HCT116 (cell line): ENCODE measurements around the gene GLDC. TPM values are rescaled to one million over a fixed set of nuclear protein-coding genes. Genes with fewer than 3 reads are reported as not detected.

Experiments used
- ATAC-seq: fragments of 200-7000 bp; cut with Tn5 transposase; 2 replicates; pipeline ENCODE4 v1.9.1; 2020; ENCODE audit warnings: mild to moderate bottlenecking, moderate library complexity
- BruUV-seq: library from RNA; stranded (reverse); fragments of 400-500 nt; replicated peaks from 2 replicates; lab custom pipeline; 2021; lab: Mats Ljungman, UMichigan
- CTCF ChIA-PET: fragments of 300-600 bp; sonication (Branson Sonifier 250); formaldehyde crosslinking; loops from one replicate; lab custom pipeline; 2021; ENCODE audit warnings: antibody characterized with exemption; lab: Charles Lee
- POLR2A ChIA-PET: fragments of 300-600, 350-600 bp; sonication (Branson Sonifier 250); formaldehyde crosslinking; loops from one replicate; lab custom pipeline; 2021; ENCODE audit warnings: antibody characterized with exemption; lab: Charles Lee
- RAD21 ChIA-PET, 2 experiments: fragments of 300-600 bp; sonication (Branson Sonifier 250); formaldehyde crosslinking; loops; one replicate each; lab custom pipeline; 2023; ENCODE audit warnings: low total read pairs in 2 of 2; ENCODE audit not compliant: uncharacterized antibody in 2 of 2, unreplicated experiment in 2 of 2, low non-redundant PET in 1 of 2; lab: Charles Lee
- DNase-seq: peaks from one replicate; pipeline ENCODE4 v3.0.0-alpha.2; 2010; ENCODE audit warnings: low read depth, low spot score
- H2AFZ ChIP-seq: fragments of 200-600 bp; shearing (Covaris generic), sonication (generic); 2 replicates; pipeline ENCODE4 v1.6.1; 2017; ENCODE audit warnings: low read depth, mixed run types, mixed read lengths, antibody characterized with exemption, low read length; ENCODE audit not compliant: poor library complexity, severe bottlenecking
- H3K27ac ChIP-seq: 2 replicates; pipeline ENCODE4 v1.5.1; 2012; ENCODE audit warnings: low read depth, low read length
- H3K27me3 ChIP-seq: fragments of 200-600 bp; sonication (generic); 2 replicates; pipeline ENCODE4 v1.6.1; 2016; ENCODE audit warnings: mixed run types, low read length, mixed read lengths; ENCODE audit not compliant: insufficient read depth
- H3K36me3 ChIP-seq, 2 experiments: fragments of 200-500 bp in 1 of 2; fragments of 200-600 bp in 1 of 2; sonication (Bioruptor generic) in 1 of 2; sonication (generic) in 1 of 2; 2 replicates each; pipeline versions ENCODE4 v1.5.1 to v1.6.1; 2014 to 2016; ENCODE audit warnings: low read length in 2 of 2, inconsistent platforms in 1 of 2, mixed read lengths in 1 of 2, mixed run types in 1 of 2; ENCODE audit not compliant: insufficient read depth in 2 of 2, control insufficient read depth in 1 of 2
- H3K4me1 ChIP-seq, 2 experiments: fragments of 200-600 bp in 1 of 2; sonication (generic) in 1 of 2; 2 replicates each; pipeline versions ENCODE4 v1.5.1 to v1.6.1; 2012 to 2017; ENCODE audit warnings: low read length in 2 of 2, inconsistent platforms in 1 of 2, mild to moderate bottlenecking in 1 of 2, mixed read lengths in 1 of 2, mixed run types in 1 of 2, moderate library complexity in 1 of 2; ENCODE audit not compliant: insufficient read depth in 2 of 2, control insufficient read depth in 1 of 2
- H3K4me2 ChIP-seq: fragments of 200-600 bp; sonication (generic); 2 replicates; pipeline ENCODE4 v1.6.1; 2017; ENCODE audit warnings: mixed run types, low read length, mixed read lengths
- H3K4me3 ChIP-seq, 2 experiments: fragments of 200-600 bp in 1 of 2; sonication (generic) in 1 of 2; replicated peaks in 1 of 2; 2 replicates each; pipeline ENCODE4 v1.5.1; 2011 to 2016; ENCODE audit warnings: low read length in 2 of 2, control low read depth in 1 of 2, low read depth in 1 of 2, mild to moderate bottlenecking in 1 of 2, mixed read lengths in 1 of 2, mixed run types in 1 of 2
- H3K79me2 ChIP-seq: fragments of 200-600 bp; sonication (generic); 2 replicates; pipeline ENCODE4 v1.6.1; 2017; ENCODE audit warnings: mild to moderate bottlenecking, mixed run types, low read length, moderate library complexity, mixed read lengths; ENCODE audit not compliant: insufficient read depth
- H3K9ac ChIP-seq: fragments of 200-600 bp; sonication (generic); 2 replicates; pipeline ENCODE4 v1.6.1; 2016; ENCODE audit warnings: low read length, mixed read lengths
- H3K9me2 ChIP-seq: fragments of 200-600 bp; sonication (generic), shearing (Covaris generic); 2 replicates; pipeline ENCODE4 v1.6.1; 2017; ENCODE audit warnings: mixed run types, mild to moderate bottlenecking, moderate library complexity; ENCODE audit not compliant: insufficient read depth
- H3K9me3 ChIP-seq, 2 experiments: fragments of 200-500 bp in 1 of 2; fragments of 200-600 bp in 1 of 2; sonication (Bioruptor generic) in 1 of 2; sonication (generic) in 1 of 2; 2 replicates each; pipeline ENCODE4 v1.6.1; 2014 to 2017; ENCODE audit warnings: low read length in 2 of 2, mixed read lengths in 2 of 2, inconsistent platforms in 1 of 2, low read depth in 1 of 2, mild to moderate bottlenecking in 1 of 2, mixed run types in 1 of 2, moderate library complexity in 1 of 2; ENCODE audit not compliant: control insufficient read depth in 1 of 2, insufficient read depth in 1 of 2
- H4K20me1 ChIP-seq: fragments of 200-600 bp; sonication (generic), shearing (Covaris generic); 2 replicates; pipeline ENCODE4 v1.6.1; 2017; ENCODE audit warnings: mixed run types, mild to moderate bottlenecking, moderate library complexity; ENCODE audit not compliant: insufficient read depth
- EGR1 ChIP-seq: IDR thresholded peaks from 2 replicates; pipeline ENCODE4 v1.6.1; 2012; ENCODE audit warnings: low read depth
- ELF1 ChIP-seq: IDR thresholded peaks from 2 replicates; pipeline ENCODE4 v1.6.1; 2012; ENCODE audit warnings: low read depth, borderline replicate concordance
- EZH2 ChIP-seq: fragments of 200-600 bp; sonication (generic); IDR thresholded peaks from 2 replicates; pipeline ENCODE4 v1.6.1; 2017; ENCODE audit warnings: antibody characterized with exemption, mixed run types
- EZH2phosphoT487 ChIP-seq: fragments of 200-600 bp; IDR thresholded peaks from 2 replicates; pipeline ENCODE4 v1.6.1; 2018; ENCODE audit warnings: antibody characterized with exemption, borderline replicate concordance
- FOSL1 ChIP-seq: IDR thresholded peaks from 2 replicates; pipeline ENCODE4 v1.6.1; 2012; ENCODE audit warnings: low read depth
- JUND ChIP-seq: IDR thresholded peaks from 2 replicates; pipeline ENCODE4 v1.6.1; 2012
- POLR2A ChIP-seq: IDR thresholded peaks from 2 replicates; pipeline ENCODE4 v1.7.0; 2011; ENCODE audit warnings: borderline replicate concordance; ENCODE audit not compliant: insufficient read depth, insufficient read length; ENCODE audit errors: extremely low read depth
- POLR2AphosphoS5 ChIP-seq: IDR thresholded peaks from 2 replicates; pipeline ENCODE4 v1.6.1; 2011; ENCODE audit warnings: mild to moderate bottlenecking, low read depth, low read length, moderate library complexity
- SIN3A ChIP-seq: IDR thresholded peaks from 2 replicates; pipeline ENCODE4 v1.6.1; 2012; ENCODE audit warnings: low read depth
- SP1 ChIP-seq: IDR thresholded peaks from 2 replicates; pipeline ENCODE4 v1.6.1; 2012; ENCODE audit warnings: low read depth
- TCF7L2 ChIP-seq: IDR thresholded peaks from 2 replicates; pipeline ENCODE4 v1.7.0; 2011; ENCODE audit warnings: borderline replicate concordance, inconsistent platforms; ENCODE audit not compliant: insufficient read depth, insufficient read length; ENCODE audit errors: extremely low read depth
- YY1 ChIP-seq: IDR thresholded peaks from 2 replicates; pipeline ENCODE4 v1.6.1; 2011; ENCODE audit warnings: low read length, low read depth, moderate library complexity, mild to moderate bottlenecking; ENCODE audit not compliant: insufficient replicate concordance; ENCODE audit errors: extremely low read depth
- ZFX ChIP-seq: fragments of 450-650 bp; IDR thresholded peaks from 2 replicates; pipeline ENCODE4 v1.6.1; 2017
- intact Hi-C: fragments of 100-400 bp; cut with micrococcal nuclease; formaldehyde crosslinking; loops from 2 replicates; pipeline ENCODE4 v1.10.0; 2022
- total RNA-seq: library from RNA; stranded (reverse); gene quantifications from one replicate; pipeline ENCODE4 v1.2.1, GENCODE V29; 2021; ENCODE audit not compliant: unreplicated experiment
- TF ChIP-seq, protein P1 (sequence below): IDR thresholded peaks from 2 replicates; pipeline ENCODE4 v1.6.1; 2012
- TF ChIP-seq, protein P2 (sequence below): IDR thresholded peaks from 2 replicates; pipeline ENCODE4 v1.6.1; 2012; ENCODE audit warnings: low read depth
- TF ChIP-seq, protein P3 (sequence below): IDR thresholded peaks from 2 replicates; pipeline ENCODE4 v1.6.1; 2011; ENCODE audit warnings: mild to moderate bottlenecking, low read length, moderate library complexity; ENCODE audit not compliant: insufficient replicate concordance; ENCODE audit errors: extremely low read depth
- TF ChIP-seq, protein P4 (sequence below): IDR thresholded peaks from 2 replicates; pipeline ENCODE4 v1.6.1; 2012

GLDC gene
- total RNA-seq, 1 experiment from 2014 or later, result 4.9 TPM

DNA sequence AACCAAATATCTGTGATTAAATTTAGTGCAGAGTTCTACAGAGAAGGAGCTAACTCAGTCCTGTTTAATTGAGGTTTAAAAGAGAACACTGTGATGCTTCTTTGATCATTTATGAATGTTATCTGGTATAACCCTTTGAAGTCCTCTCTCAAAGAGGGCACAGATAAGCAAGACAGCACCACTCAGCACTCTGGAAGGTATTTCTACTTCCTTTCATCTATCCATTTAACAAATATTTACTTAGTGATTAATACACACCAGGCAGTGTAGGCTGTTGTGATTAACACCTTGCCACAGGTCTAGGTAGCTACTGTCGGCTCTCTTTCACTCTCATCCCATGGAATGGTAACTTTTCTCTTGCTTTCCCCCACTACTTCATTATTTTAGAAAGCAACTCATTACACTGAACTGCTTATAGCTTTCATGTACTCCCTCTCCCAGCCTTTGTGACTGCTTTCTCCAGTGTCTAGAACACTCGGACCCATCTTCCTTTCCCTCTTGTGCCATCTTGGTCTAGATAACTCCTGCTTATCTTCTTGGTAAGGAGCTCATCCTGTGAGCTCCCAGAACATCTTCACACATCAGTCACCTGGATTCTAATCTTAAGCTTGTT, 54.7 kb downstream of the GLDC start (continued):
- TF ChIP-seq POLR2A (no peak), EZH2 (no peak)
- TF ChIP-seq, protein P1, sequence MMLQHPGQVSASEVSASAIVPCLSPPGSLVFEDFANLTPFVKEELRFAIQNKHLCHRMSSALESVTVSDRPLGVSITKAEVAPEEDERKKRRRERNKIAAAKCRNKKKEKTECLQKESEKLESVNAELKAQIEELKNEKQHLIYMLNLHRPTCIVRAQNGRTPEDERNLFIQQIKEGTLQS, result no peak

DNA sequence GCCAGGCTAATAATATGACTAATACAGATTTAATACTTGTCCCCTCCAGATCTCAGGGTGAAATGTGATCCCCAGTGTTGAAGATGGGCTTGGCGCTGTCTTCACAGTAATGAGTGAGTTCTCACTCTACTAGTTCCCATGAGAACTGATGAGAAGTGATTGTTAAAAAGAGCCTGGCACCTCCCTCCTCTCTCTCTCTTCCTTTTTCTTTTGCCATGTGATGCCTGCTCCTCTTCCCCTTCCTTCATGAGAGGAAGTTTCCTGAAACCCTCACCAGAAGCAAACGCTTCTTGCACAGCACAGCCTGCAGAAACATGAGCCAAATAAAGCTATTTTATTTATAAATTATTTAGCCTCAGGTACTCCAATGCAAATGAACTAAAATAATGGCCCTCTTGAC, 55.2 kb downstream of the GLDC start:
- peak; percentile 30 for ATAC-seq
- H3K9me3 ChIP-seq, result no peaks in the 10 kb centered on the region
- no peaks in the 10 kb centered on the region for H3K27me3 ChIP-seq
- no TSS peak for BruUV-seq
- DNase-seq, result no peak
- H3K4me1 ChIP-seq, result peaks cover 16 to 26% of the 10 kb centered on the region in 2 experiments
- no peaks in the 10 kb centered on the region for H3K79me2 ChIP-seq
- H3K27ac ChIP-seq, result peak overlapping the region; percentile 20; the same call in 1 of the 2 replicates
- ChIA-PET POLR2A (interaction anchor here (1.7 kb wide), 1 partner anchor 92 kb away, joined by 3 read pairs; no protein-coding TSS in a partner anchor), CTCF (no interaction called here)
- H2AFZ ChIP-seq, result no peak overlapping the region
- intact Hi-C loops, result no loop called here
- no peak overlapping the region for H3K9ac ChIP-seq
- TF ChIP-seq ZFX (no peak), FOSL1 (no peak), EGR1 (no peak), YY1 (no peak), POLR2A (no peak), SP1 (no peak), SIN3A (no peak), EZH2phosphoT487 (no peak), TCF7L2 (no peak), JUND (no peak), POLR2AphosphoS5 (no peak), ELF1 (no peak), EZH2 (no peak)
- TF ChIP-seq, protein P2, sequence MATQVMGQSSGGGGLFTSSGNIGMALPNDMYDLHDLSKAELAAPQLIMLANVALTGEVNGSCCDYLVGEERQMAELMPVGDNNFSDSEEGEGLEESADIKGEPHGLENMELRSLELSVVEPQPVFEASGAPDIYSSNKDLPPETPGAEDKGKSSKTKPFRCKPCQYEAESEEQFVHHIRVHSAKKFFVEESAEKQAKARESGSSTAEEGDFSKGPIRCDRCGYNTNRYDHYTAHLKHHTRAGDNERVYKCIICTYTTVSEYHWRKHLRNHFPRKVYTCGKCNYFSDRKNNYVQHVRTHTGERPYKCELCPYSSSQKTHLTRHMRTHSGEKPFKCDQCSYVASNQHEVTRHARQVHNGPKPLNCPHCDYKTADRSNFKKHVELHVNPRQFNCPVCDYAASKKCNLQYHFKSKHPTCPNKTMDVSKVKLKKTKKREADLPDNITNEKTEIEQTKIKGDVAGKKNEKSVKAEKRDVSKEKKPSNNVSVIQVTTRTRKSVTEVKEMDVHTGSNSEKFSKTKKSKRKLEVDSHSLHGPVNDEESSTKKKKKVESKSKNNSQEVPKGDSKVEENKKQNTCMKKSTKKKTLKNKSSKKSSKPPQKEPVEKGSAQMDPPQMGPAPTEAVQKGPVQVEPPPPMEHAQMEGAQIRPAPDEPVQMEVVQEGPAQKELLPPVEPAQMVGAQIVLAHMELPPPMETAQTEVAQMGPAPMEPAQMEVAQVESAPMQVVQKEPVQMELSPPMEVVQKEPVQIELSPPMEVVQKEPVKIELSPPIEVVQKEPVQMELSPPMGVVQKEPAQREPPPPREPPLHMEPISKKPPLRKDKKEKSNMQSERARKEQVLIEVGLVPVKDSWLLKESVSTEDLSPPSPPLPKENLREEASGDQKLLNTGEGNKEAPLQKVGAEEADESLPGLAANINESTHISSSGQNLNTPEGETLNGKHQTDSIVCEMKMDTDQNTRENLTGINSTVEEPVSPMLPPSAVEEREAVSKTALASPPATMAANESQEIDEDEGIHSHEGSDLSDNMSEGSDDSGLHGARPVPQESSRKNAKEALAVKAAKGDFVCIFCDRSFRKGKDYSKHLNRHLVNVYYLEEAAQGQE, result no peak
- TF ChIP-seq, protein P3, sequence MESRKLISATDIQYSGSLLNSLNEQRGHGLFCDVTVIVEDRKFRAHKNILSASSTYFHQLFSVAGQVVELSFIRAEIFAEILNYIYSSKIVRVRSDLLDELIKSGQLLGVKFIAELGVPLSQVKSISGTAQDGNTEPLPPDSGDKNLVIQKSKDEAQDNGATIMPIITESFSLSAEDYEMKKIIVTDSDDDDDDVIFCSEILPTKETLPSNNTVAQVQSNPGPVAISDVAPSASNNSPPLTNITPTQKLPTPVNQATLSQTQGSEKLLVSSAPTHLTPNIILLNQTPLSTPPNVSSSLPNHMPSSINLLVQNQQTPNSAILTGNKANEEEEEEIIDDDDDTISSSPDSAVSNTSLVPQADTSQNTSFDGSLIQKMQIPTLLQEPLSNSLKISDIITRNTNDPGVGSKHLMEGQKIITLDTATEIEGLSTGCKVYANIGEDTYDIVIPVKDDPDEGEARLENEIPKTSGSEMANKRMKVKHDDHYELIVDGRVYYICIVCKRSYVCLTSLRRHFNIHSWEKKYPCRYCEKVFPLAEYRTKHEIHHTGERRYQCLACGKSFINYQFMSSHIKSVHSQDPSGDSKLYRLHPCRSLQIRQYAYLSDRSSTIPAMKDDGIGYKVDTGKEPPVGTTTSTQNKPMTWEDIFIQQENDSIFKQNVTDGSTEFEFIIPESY, result no peak
- TF ChIP-seq, protein P4, sequence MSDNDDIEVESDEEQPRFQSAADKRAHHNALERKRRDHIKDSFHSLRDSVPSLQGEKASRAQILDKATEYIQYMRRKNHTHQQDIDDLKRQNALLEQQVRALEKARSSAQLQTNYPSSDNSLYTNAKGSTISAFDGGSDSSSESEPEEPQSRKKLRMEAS, result no peak
- TF ChIP-seq, all 23 proteins: peak for 0
- H3K4me3 ChIP-seq, result no peak overlapping the region
- H3K9me2 ChIP-seq, result no peaks in the 10 kb centered on the region
- RAD21 ChIA-PET, result no interaction called here
- no peaks in the 10 kb centered on the region for H4K20me1 ChIP-seq
- H3K4me2 ChIP-seq, result peak overlapping the region; percentile 44
- no peaks in the 10 kb centered on the region for H3K36me3 ChIP-seq
